HepG2 (cell line): ENCODE results near the gene SARNP. TPM values are rescaled to one million over a fixed set of nuclear protein-coding genes. Genes with fewer than 3 reads are reported as not detected.

Experiments used
- ATAC-seq: fragments of 200-7000 bp; cut with Tn5 transposase; 3 replicates; pipeline ENCODE4 v1.9.1; 2020; ENCODE audit warnings: mild to moderate bottlenecking, moderate library complexity
- BruUV-seq: library from RNA; stranded (reverse); fragments of 400-500 nt; replicated peaks from 2 replicates; lab custom pipeline; 2021; lab: Mats Ljungman, UMichigan
- CTCF ChIA-PET: fragments of 300-600 bp; formaldehyde crosslinking; extraction: SDS; loops from one replicate; lab custom pipeline; 2021; ENCODE audit warnings: low total read pairs, inconsistent platforms, low intra/inter-chr PET ratio; lab: Yijun Ruan, JAX
- POLR2A ChIA-PET: fragments of 350-600 bp; sonication (Branson Sonifier 250); formaldehyde crosslinking; loops from one replicate; lab custom pipeline; 2020; ENCODE audit warnings: antibody characterized with exemption, inconsistent platforms; lab: Yijun Ruan, JAX
- DNase-seq: peaks from one replicate; pipeline ENCODE4 v3.0.0-alpha.2; 2015; ENCODE audit warnings: low spot score
- FAIRE-seq: peaks from 3 replicates; lab custom pipeline; 2011; peaks lifted over from hg19 to GRCh38; lab: Jason Lieb, UNC
- H2AFZ ChIP-seq: one replicate; pipeline ENCODE4 v1.6.1; 2011; ENCODE audit warnings: low read length, inconsistent platforms
- H3K27ac ChIP-seq: fragments of 300-600 bp; 3 replicates; pipeline ENCODE4 v1.8.0; 2011; ENCODE audit warnings: mixed run types, mild to moderate bottlenecking, mixed read lengths, low read length, inconsistent platforms; ENCODE audit not compliant: insufficient read depth; ENCODE audit errors: extremely low read length
- H3K27me3 ChIP-seq, 2 experiments: fragments of 200-600 bp in 1 of 2; 2 replicates in 1 of 2; 3 replicates in 1 of 2; pipeline versions ENCODE4 v1.6.0 to v1.8.0; 2011; ENCODE audit warnings: low read length in 2 of 2, mild to moderate bottlenecking in 2 of 2, moderate library complexity in 2 of 2, inconsistent platforms in 1 of 2; ENCODE audit not compliant: insufficient read depth in 2 of 2, control insufficient read depth in 1 of 2
- H3K36me3 ChIP-seq, 2 experiments: fragments of 200-600 bp in 1 of 2; replicated peaks in 1 of 2; 2 replicates in 1 of 2; 3 replicates in 1 of 2; pipeline versions ENCODE4 v1.5.1 to v1.8.0; 2011; ENCODE audit warnings: low read length in 2 of 2, inconsistent platforms in 1 of 2; ENCODE audit not compliant: insufficient read depth in 2 of 2, control insufficient read depth in 1 of 2
- H3K4me1 ChIP-seq: 2 replicates; pipeline ENCODE4 v1.5.1; 2012; ENCODE audit warnings: low read length, inconsistent platforms; ENCODE audit not compliant: insufficient read depth
- H3K4me2 ChIP-seq: 2 replicates; pipeline ENCODE4 v1.6.0; 2011; ENCODE audit warnings: low read depth, low read length, inconsistent platforms
- H3K4me3 ChIP-seq, 3 experiments: fragments of 200-600 bp in 1 of 3; sonication (generic), shearing (Covaris generic) in 1 of 3; replicated peaks in 1 of 3; 2 replicates each; pipeline ENCODE4 v1.5.1; 2011 to 2016; ENCODE audit warnings: low read length in 3 of 3, inconsistent platforms in 2 of 3, low read depth in 2 of 3, mild to moderate bottlenecking in 2 of 3, control low read depth in 1 of 3, mixed read lengths in 1 of 3; ENCODE audit not compliant: insufficient read depth in 1 of 3
- H3K79me2 ChIP-seq: one replicate; pipeline ENCODE4 v1.6.1; 2011; ENCODE audit warnings: low read length, inconsistent platforms; ENCODE audit not compliant: insufficient read depth
- H3K9ac ChIP-seq: 2 replicates; pipeline ENCODE4 v1.6.0; 2011; ENCODE audit warnings: mild to moderate bottlenecking, low read depth, low read length, inconsistent platforms; ENCODE audit not compliant: insufficient read depth
- H3K9me3 ChIP-seq: 2 replicates; pipeline ENCODE4 v1.5.1; 2012; ENCODE audit warnings: mild to moderate bottlenecking, low read length
- H4K20me1 ChIP-seq: 2 replicates; pipeline ENCODE4 v1.6.0; 2011; ENCODE audit warnings: inconsistent platforms, mild to moderate bottlenecking, low read length, moderate library complexity; ENCODE audit not compliant: insufficient read depth
- KDM5A ChIP-seq: fragments of 200-600 bp; sonication (generic); IDR thresholded peaks from 2 replicates; pipeline ENCODE4 v1.7.0; 2018; ENCODE audit warnings: antibody characterized with exemption, mild to moderate bottlenecking, low read length, borderline replicate concordance
- KLF11 ChIP-seq: IDR thresholded peaks from 2 replicates; pipeline ENCODE4 v1.6.1; 2016; ENCODE audit warnings: missing compliant biosample characterization
- MYNN ChIP-seq: sonication (generic); formaldehyde crosslinking; IDR thresholded peaks from 2 replicates; pipeline ENCODE4 v1.4.0; 2020; ENCODE audit warnings: mild to moderate bottlenecking, low read depth, missing genetic modification reagents
- NAIF1 ChIP-seq: sonication (generic); formaldehyde crosslinking; IDR thresholded peaks from 2 replicates; pipeline ENCODE4 v1.5.0; 2020; ENCODE audit warnings: mild to moderate bottlenecking, missing genetic modification reagents, borderline replicate concordance
- TARDBP ChIP-seq: sonication (generic); formaldehyde crosslinking; IDR thresholded peaks from 2 replicates; pipeline ENCODE4 v1.8.0; 2022; ENCODE audit warnings: mild to moderate bottlenecking, missing genetic modification reagents
- THAP8 ChIP-seq: sonication (generic); formaldehyde crosslinking; IDR thresholded peaks from 2 replicates; pipeline ENCODE4 v1.5.1; 2020; ENCODE audit warnings: missing genetic modification reagents, mild to moderate bottlenecking, borderline replicate concordance
- ZNF660 ChIP-seq: sonication (generic); formaldehyde crosslinking; IDR thresholded peaks from 2 replicates; pipeline ENCODE4 v1.5.1; 2020; ENCODE audit warnings: mild to moderate bottlenecking, low read depth, missing genetic modification reagents, borderline replicate concordance
- ZNF678 ChIP-seq: sonication (generic); formaldehyde crosslinking; IDR thresholded peaks from 2 replicates; pipeline ENCODE4 v1.4.0; 2020; ENCODE audit warnings: mild to moderate bottlenecking, missing genetic modification reagents
- ZNF784 ChIP-seq: sonication (generic); formaldehyde crosslinking; IDR thresholded peaks from 2 replicates; pipeline ENCODE4 v1.5.1; 2020; ENCODE audit warnings: missing genetic modification reagents, mild to moderate bottlenecking, borderline replicate concordance
- WGBS: methylation state at CpG from one replicate; pipeline ENCODE4 v1.1.6; 2017; ENCODE audit warnings: low lambda C conversion rate; 5-methylcytosine and 5-hydroxymethylcytosine counted together
- in situ Hi-C: cut with HindIII; loops from 2 replicates; pipeline ENCODE4 v1.10.0; 2017; ENCODE audit warnings: low pct_unique_long_range_greater_than_20kb; ENCODE audit not compliant: extremely low pct_ligation_motif_present
- intact Hi-C: fragments of 100-400 bp; cut with micrococcal nuclease; formaldehyde crosslinking; loops from one replicate; pipeline ENCODE4 v1.10.0; 2022; ENCODE audit not compliant: unreplicated experiment
- polyA plus RNA-seq, 8 experiments: library from polyadenylated mRNA; depleted of rRNA in 3 of 8; stranded (reverse) in 7 of 8; unstranded in 1 of 8; fragments of >200 nt; fragmentation: Illumina TruSeq in 4 of 8; extraction: Trizol in 4 of 8; gene quantifications; 2 replicates each; pipeline versions ENCODE4 v1.2.1 to v1.2.3, GENCODE V29; 2011 to 2016; ENCODE audit warnings: low read depth in 4 of 8, missing spikeins in 1 of 8, mixed read lengths in 1 of 8; ENCODE audit not compliant: insufficient read depth in 1 of 8
- total RNA-seq, 5 experiments: library from RNA; depleted of rRNA; stranded (reverse); fragments of >200 nt; fragmentation: Illumina TruSeq; extraction: Trizol; gene quantifications; 2 replicates each; pipeline ENCODE4 v1.2.3, GENCODE V29; 2016; ENCODE audit warnings: low read depth in 1 of 5
- TF ChIP-seq, protein P1 (sequence below): sonication (generic); formaldehyde crosslinking; IDR thresholded peaks from 2 replicates; pipeline ENCODE4 v1.9.0; 2021; ENCODE audit warnings: mild to moderate bottlenecking, missing genetic modification reagents
- TF ChIP-seq, protein P2 (sequence below): fragments of 450-650 bp; IDR thresholded peaks from 2 replicates; pipeline ENCODE4 v1.6.1; 2017

Gene SARNP
- total and polyA plus RNA-seq, 2 of the 13 experiments (the other 11 are each of a cell fraction or from before 2014, with no cell fraction given): 59.0 to 95.4 TPM

DNA sequence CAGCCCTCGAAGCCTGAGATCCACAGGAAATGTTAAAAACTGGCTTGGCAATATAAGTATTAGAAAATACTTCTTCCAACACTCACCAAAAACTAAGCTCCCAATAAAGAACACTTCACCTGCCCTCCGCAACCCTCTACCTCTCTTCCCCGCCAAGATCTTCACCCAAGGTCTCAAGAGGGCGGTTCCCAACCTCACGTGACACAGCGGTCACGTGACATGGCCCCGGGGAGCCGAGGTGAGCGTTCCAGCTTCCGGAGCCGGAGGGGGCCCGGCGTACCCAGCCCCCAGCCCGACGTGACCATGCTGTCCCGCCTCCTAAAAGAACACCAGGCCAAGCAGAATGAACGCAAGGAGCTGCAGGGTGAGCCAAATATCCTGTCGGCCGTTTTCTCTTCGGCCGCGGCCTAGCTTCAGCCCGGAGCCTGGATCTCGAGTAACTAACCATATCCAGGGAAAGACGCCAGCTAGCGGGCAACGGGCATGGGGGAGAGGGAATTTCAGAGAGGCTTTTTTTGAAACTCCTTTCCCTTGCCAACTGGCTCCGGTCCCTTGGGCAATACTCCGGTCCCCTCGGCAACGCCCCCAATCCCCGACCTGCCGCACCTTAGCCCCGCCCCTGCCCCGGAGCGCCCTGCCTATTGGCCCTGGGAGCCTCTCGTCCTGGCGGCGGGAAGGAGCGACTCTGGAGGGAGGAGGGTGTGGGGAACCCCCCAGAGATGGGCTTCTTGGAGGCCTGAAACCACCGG lies 101.5 kb downstream of the SARNP start, which contains the start of gene BLOC1S1 (continued):
- TF ChIP-seq ZNF784: peak; percentile 53; the same call in 1 of the 2 replicates

DNA sequence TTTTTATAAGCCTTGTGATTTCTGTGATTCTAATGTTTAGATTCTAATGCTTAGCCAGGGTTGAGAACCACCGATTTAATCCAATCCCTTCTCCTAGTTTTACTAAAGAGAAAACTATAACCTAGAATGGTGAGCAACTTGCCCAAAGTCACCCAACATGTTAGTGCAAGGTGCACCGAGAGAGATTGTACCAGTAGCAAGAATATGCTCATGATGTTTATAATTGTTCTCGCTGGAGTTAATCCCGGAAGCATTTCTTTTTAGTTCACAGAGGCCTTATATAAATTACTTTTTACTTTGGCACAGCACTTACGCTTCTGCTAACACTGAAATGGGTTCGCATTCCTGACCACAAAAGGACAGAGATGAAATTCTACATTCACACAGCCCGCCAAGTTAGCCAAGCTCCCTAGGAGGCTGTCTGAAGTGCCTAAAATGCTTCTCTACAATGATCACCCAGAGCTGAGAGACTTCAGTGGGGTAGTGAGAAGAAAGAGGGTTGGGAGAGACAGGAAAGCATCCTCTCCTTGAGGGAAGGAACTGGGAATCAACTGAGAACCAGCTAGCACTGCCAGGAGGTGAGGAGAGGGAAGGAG lies 102.3 kb downstream of the SARNP start:
- H3K9me3 ChIP-seq: no peaks in the 10 kb centered on the region
- in situ Hi-C loops (no loop called here), intact Hi-C loops (no loop called here)
- DNase-seq (no peak), ATAC-seq (no peak), FAIRE-seq (no peak)
- H3K9ac ChIP-seq: peak overlapping the region; percentile 80
- peak overlapping the region; percentile 37 for H2AFZ ChIP-seq
- H3K27me3 ChIP-seq: peaks cover 0 to 13% of the 10 kb centered on the region in 2 experiments; a peak in 2 of 5 replicates
- peak overlapping the region; percentile 72 for H3K4me2 ChIP-seq
- no peaks in the 10 kb centered on the region; the same call in 1 of the 2 replicates for H4K20me1 ChIP-seq
- peak overlapping the region; percentile 77 to 96 (median 84) for H3K4me3 ChIP-seq
- no peaks in the 10 kb centered on the region; a peak in 1 of 5 replicates for H3K36me3 ChIP-seq
- peak overlapping the region; percentile 81 for H3K27ac ChIP-seq
- WGBS: 92% methylated on average over 7 of the region's 7 CpGs
- CTCF ChIA-PET: no interaction called here
- no peaks in the 10 kb centered on the region for H3K79me2 ChIP-seq
- peaks cover 47% of the 10 kb centered on the region for H3K4me1 ChIP-seq
- BruUV-seq: TSS peak; percentile 93
- POLR2A ChIA-PET: interaction anchor here (0.7 to 1.6 kb wide), 8 partner anchors 8 to 259 kb away, joined by 3 to 15 read pairs (median 4); partner anchors contain the start of genes CD63, ITGA7 and RAB5B
- TF ChIP-seq KDM5A (no peak), KLF11 (CRISPR knock-in tag) (no peak), ZNF678 (CRISPR knock-in tag) (no peak), ZNF660 (CRISPR knock-in tag) (no peak), TARDBP (CRISPR knock-in tag) (no peak), THAP8 (CRISPR knock-in tag) (no peak), NAIF1 (CRISPR knock-in tag) (no peak), MYNN (no peak)
- TF ChIP-seq, protein P1, sequence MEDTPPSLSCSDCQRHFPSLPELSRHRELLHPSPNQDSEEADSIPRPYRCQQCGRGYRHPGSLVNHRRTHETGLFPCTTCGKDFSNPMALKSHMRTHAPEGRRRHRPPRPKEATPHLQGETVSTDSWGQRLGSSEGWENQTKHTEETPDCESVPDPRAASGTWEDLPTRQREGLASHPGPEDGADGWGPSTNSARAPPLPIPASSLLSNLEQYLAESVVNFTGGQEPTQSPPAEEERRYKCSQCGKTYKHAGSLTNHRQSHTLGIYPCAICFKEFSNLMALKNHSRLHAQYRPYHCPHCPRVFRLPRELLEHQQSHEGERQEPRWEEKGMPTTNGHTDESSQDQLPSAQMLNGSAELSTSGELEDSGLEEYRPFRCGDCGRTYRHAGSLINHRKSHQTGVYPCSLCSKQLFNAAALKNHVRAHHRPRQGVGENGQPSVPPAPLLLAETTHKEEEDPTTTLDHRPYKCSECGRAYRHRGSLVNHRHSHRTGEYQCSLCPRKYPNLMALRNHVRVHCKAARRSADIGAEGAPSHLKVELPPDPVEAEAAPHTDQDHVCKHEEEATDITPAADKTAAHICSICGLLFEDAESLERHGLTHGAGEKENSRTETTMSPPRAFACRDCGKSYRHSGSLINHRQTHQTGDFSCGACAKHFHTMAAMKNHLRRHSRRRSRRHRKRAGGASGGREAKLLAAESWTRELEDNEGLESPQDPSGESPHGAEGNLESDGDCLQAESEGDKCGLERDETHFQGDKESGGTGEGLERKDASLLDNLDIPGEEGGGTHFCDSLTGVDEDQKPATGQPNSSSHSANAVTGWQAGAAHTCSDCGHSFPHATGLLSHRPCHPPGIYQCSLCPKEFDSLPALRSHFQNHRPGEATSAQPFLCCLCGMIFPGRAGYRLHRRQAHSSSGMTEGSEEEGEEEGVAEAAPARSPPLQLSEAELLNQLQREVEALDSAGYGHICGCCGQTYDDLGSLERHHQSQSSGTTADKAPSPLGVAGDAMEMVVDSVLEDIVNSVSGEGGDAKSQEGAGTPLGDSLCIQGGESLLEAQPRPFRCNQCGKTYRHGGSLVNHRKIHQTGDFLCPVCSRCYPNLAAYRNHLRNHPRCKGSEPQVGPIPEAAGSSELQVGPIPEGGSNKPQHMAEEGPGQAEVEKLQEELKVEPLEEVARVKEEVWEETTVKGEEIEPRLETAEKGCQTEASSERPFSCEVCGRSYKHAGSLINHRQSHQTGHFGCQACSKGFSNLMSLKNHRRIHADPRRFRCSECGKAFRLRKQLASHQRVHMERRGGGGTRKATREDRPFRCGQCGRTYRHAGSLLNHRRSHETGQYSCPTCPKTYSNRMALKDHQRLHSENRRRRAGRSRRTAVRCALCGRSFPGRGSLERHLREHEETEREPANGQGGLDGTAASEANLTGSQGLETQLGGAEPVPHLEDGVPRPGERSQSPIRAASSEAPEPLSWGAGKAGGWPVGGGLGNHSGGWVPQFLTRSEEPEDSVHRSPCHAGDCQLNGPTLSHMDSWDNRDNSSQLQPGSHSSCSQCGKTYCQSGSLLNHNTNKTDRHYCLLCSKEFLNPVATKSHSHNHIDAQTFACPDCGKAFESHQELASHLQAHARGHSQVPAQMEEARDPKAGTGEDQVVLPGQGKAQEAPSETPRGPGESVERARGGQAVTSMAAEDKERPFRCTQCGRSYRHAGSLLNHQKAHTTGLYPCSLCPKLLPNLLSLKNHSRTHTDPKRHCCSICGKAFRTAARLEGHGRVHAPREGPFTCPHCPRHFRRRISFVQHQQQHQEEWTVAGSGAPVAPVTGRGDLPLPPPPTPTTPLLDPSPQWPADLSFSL (CRISPR knock-in tag): no peak
- TF ChIP-seq, protein P2, sequence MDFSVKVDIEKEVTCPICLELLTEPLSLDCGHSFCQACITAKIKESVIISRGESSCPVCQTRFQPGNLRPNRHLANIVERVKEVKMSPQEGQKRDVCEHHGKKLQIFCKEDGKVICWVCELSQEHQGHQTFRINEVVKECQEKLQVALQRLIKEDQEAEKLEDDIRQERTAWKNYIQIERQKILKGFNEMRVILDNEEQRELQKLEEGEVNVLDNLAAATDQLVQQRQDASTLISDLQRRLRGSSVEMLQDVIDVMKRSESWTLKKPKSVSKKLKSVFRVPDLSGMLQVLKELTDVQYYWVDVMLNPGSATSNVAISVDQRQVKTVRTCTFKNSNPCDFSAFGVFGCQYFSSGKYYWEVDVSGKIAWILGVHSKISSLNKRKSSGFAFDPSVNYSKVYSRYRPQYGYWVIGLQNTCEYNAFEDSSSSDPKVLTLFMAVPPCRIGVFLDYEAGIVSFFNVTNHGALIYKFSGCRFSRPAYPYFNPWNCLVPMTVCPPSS: no peak
